ENCODE results near the gene PLEKHS1.

The PLEKHS1 gene

GRCh38 chr10:113751181-113751732, at the start of gene PLEKHS1:
Gene PLEKHS1, plus strand, starts transcription at chr10:113751682. Its CDS starts 3,596 bp downstream, at chr10:113755278.
- no peak for DNase-seq (ENCODE audit: low spot score)

- DNase-seq (ENCODE audit: low spot score), result peak; percentile 12
Observed at GRCh38 chr10:113704637-113705343, 46.7 kb upstream of the PLEKHS1 start.

- no peak for DNase-seq (ENCODE audit: low spot score)
Observed at GRCh38 chr10:113705344-113705652, 46.2 kb upstream of the PLEKHS1 start.

DNA sequence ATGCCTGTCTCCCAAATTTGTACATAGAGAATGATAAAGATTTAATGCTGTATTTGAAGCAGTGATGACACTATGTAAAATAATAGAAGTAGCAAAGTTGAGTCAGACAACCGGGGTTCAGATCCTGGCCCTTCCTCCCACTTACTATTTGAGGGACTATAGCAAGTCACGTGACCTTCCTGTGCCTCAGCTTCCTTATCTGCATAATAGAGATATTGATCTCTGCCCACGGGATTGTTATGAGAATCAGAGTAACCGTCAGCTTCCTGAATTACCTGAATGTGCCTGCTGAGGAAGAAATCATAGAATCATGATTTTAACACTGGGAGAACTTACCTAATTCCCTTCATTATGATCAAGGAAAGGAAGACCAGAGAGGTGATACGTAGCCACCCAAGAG, 44.9 kb upstream of the PLEKHS1 start:
- no peak for DNase-seq (ENCODE audit: low spot score)

GRCh38 chr10:113708640-113709039, 42.8 kb upstream of the PLEKHS1 start:
- DNase-seq (ENCODE audit: low spot score), result no peak

- DNase-seq (ENCODE audit: low spot score), result no peak
Observed at GRCh38 chr10:113709221-113709838, 42.2 kb upstream of the PLEKHS1 start.

- DNase-seq (ENCODE audit: low spot score), result no peak
Observed at GRCh38 chr10:113711142-113711541, 40.3 kb upstream of the PLEKHS1 start.

- DNase-seq (ENCODE audit: low spot score), result no peak
Observed at GRCh38 chr10:113712024-113712423, 39.5 kb upstream of the PLEKHS1 start.

GRCh38 chr10:113712755-113713639, 38.5 kb upstream of the PLEKHS1 start:
- no peak for DNase-seq (ENCODE audit: low spot score)

GRCh38 chr10:113713640-113713982, 37.9 kb upstream of the PLEKHS1 start:
- no peak for DNase-seq (ENCODE audit: low spot score)

- DNase-seq (ENCODE audit: low spot score), result no peak
Observed at GRCh38 chr10:113716109-113716910, 35.2 kb upstream of the PLEKHS1 start.

DNA sequence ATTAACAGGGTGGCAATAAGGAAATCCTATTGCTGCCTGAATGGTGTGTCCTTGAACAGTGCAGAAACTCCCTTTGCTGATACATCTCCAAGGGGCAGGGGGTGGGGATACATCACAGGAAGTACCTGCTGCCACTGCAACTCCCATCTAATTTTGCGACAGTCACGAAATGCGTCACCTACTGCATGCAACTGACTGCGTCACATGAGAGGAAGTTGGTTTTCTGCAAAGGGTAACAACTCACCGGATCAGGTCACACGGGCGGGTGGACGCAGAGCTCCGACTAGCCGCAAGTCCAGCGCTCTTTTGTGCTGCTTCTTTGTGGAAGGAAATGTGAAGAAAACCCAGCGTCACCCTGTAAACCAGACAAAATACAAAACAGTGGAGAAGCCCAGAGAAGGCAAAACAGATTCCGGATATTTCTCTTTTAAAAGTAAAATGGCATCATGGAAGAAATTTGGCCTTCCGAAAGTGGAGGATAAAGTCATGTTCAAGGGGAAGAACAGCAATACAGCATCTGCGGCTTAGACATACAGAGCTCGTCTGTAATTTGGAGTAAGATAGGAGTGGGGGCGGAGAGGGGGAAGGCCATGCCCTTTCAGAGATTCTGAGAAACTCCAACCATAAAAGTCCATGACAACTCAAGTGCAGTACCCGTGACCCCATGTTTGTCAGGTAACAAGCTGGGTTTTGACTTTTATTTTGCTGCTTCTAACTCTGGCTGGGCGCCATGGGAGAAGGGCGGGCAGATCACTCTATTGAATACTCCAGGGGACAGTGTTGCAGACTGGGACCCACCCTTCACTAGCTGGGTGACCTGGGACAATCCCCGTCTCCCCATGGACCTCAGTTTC, 32.3 kb upstream of the PLEKHS1 start:
- DNase-seq (ENCODE audit: low spot score), result no peak

DNA sequence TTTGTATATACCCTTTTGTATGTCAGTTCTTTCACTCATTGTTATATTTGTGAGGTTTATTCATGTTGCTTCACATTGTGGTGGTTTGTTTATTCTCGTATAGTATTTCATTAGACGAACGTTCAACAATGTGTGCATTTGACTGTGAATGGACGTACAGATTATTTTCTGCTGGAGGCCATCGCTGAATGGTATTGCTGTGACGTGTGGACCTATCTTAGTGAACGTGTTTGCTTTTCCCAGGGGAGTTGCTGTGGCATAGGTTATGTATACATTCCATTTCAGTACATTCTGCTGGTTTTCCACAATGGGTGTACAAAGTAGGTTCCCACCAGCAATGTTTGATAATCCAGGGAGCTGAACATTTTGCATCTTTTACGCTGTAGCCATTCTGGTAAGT, 31.1 kb upstream of the PLEKHS1 start:
- DNase-seq (ENCODE audit: low spot score), result peak; percentile 22

DNA sequence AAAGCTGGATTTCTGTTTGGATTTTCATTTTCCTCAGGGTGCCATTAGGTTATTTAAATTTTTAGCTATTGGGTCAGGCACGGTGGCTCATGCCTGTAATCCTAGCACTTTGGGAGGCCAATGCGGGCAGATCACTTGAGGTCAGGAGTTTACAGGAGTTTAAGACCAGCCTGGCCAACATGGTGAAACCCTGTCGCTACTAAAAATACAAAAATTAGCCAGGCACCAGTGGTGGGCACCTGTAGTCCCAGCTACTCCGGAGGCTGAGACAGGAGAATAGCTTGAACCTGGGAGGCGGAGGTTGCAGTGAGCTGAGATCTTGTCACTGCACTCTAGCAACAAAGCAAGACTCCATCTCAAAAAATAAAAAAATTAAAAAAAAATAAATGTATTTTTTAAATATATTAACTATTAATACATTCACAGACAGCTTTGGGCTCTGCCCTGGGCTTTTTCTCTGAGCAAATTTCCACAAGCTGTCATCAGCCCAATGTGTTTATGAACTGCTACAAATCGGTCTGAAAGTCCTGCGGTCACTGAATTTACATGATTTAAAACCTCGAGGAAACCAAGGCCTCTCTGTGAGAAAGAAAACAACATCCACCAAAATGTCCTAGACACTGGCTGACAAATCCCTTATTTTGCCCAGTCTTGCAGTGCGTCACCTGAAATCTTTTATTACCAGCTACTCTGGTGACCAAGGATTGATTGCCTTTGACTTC, 19.2 kb upstream of the PLEKHS1 start:
- DNase-seq (ENCODE audit: low spot score), result no peak

- no peak for DNase-seq (ENCODE audit: low spot score)
Observed at GRCh38 chr10:113732966-113733365, 18.5 kb upstream of the PLEKHS1 start.

DNA sequence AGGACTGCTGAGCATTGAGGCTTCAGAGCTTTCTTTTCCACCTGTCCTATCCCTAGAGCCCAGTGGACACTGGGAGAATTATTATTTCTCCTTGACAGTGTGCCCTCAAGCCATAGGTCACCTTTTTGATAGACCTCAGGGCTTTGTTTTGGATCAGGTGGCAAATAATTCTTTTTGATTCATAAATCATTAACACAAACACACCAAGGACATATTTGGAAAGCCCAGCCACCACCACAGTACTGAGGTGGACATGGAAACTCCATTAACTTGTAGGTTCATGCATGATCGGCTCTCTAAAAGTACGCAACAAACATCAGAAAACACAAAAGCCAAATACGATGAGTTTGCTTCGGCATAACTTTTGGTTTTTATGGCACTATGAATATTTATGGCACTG, 17.8 kb upstream of the PLEKHS1 start:
- DNase-seq (ENCODE audit: low spot score), result no peak

GRCh38 chr10:113735913-113736312, 15.6 kb upstream of the PLEKHS1 start:
- peak; percentile 36 for DNase-seq (ENCODE audit: low spot score)

DNA sequence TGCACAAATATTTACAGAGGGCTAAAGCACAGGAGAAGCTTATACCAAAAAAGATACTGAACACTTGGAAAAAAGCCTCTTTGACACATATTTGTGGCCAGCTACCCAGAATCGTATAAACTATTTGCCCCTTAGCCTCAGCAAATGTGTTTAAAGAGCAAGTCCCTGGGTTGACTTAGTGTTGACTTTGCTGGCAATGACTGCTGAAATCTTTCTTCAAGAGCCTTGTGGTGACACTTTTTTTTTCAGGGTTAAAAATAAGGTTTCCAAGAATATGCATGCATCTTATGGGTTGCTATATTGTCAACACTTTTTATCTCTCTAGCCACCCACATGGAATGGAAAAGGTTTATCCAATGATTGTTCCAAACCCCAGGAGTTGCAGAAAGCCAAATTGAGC, 14.9 kb upstream of the PLEKHS1 start:
- no peak for DNase-seq (ENCODE audit: low spot score)

DNA sequence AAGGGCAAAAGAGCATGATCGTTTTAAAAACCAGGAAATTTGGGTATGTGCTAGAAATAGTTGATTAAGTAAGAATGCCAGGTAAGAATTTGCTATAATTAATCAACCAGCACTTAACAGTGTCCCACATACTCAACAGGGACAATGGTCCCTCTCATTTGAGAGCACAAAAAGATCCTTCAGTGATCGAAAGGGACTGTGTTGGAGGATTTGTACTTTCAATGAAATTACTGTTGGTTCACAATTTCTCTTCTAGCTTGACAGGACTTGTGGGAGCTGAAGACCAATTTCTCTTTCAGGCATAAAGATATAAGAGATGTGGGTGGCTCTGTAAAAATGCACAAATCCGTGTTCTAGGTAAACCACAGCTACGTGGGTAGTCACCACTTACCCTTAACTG, 12.5 kb upstream of the PLEKHS1 start:
- no peak for DNase-seq (ENCODE audit: low spot score)

DNA sequence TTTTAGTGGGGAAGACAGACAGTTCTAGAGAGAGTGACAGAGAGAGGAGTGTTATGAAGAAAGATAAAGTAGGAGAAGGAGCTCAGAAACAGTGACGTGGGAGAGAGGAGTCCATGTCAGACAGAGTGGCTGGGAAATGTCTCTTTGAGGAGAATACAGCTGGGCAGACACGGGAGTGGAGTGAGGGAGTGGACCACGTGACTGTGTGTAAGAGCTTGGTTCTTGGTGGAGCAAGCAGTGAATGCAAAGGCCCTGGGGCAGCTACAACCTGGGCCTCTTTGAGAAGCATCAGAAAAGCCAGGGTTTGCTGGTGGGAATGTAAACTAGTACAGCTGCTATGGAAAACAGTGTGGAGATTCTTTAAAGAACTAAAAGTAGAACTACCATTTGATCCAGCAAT, 11.9 kb upstream of the PLEKHS1 start:
- DNase-seq (ENCODE audit: low spot score), result no peak

All from HuH-7.5 (cell line).